ENCODE measurements around the gene CEP104.

The CEP104 gene

DNA sequence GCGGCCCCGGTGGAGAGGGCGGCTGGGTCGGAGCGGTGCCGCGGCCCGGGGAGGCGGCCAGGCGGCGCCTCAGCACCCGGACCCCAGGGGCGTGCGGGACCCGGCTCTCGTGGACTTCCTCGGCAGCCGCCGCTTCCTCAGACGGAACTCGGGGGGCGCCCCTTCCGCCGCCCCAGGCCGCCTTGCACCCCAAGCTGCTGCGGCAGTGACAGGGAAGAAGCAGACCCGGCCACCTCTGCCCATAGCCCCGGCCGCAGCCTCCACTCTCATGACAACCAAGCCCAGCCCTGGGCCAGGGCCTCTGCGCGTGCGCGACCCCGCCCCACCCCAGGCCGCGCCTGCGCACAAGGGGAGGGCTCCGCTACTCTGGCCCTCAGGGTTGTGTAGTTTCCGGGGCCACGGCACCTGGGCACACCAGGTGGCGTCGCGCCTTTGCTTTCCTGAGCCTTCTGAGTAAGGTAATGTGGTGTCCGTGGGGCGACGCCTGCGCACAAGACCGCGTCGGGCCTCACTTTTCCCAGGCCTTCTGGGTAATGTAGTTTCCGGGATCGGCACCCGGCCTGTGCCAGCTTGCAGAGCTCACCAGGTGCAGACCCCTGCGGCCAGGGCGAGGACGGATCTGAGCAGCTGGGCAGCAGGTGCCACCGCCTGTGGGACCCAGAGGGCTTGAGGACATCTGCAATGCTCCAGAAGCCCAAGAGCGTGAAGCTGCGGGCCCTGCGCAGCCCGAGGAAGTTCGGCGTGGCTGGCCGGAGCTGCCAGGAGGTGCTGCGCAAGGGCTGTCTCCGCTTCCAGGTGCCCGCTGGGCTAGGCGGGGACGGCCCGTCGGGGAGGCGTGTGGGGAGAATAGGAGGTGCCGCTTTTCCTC lies at the start of gene CEP104, which contains the start of gene DFFB:
CEP104 (minus strand) TSS at position 289 of the 868 bp plus-strand sequence. CDS start 4,804 bp downstream, outside the sequence.
DFFB (plus strand) TSS at position 554 of the 868 bp plus-strand sequence; CDS start at position 682, 128 bp downstream.
- H3K4me3 Mint-ChIP-seq: peak within 1 kb of the TSS; percentile 95
- H3K36me3 Mint-ChIP-seq: peaks cover 6% of the 10 kb centered on the region
- no peaks in the 10 kb centered on the region for H3K9me3 Mint-ChIP-seq
- peaks cover 26% of the 10 kb centered on the region for H3K4me1 Mint-ChIP-seq
- DNase-seq (ENCODE audit: low spot score in 2 of 2): peak; percentile 96 to 98
- peak within 1 kb of the TSS; percentile 94 for H3K27ac Mint-ChIP-seq
- ATAC-seq: peak; percentile 97

DNA sequence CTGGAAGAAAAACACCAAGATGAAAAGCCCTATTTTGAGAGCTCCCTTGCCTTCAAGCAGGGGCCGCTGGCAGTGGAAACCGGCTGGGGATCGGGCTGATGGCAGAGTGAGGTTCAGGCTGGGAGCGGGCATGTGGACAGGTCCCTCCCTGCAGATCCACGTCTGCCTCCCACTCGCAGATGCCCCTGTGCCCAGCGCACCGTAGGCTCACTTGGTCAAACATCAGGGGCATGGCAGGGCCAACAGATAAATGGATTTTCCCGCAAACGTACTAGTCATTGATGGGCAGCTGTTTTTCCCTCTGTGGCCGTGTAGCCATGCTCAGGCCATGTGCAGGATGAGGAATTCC lies 49.6 kb upstream of the CEP104 start:
- no peak overlapping the region for H3K27ac Mint-ChIP-seq
- H3K36me3 Mint-ChIP-seq: no peaks in the 10 kb centered on the region
- H3K4me1 Mint-ChIP-seq: peaks cover 22% of the 10 kb centered on the region
- H3K9me3 Mint-ChIP-seq: no peaks in the 10 kb centered on the region
- no peak overlapping the region for H3K4me3 Mint-ChIP-seq
- ATAC-seq (no peak), DNase-seq (ENCODE audit: low spot score in 2 of 2) (no peak)

DNA sequence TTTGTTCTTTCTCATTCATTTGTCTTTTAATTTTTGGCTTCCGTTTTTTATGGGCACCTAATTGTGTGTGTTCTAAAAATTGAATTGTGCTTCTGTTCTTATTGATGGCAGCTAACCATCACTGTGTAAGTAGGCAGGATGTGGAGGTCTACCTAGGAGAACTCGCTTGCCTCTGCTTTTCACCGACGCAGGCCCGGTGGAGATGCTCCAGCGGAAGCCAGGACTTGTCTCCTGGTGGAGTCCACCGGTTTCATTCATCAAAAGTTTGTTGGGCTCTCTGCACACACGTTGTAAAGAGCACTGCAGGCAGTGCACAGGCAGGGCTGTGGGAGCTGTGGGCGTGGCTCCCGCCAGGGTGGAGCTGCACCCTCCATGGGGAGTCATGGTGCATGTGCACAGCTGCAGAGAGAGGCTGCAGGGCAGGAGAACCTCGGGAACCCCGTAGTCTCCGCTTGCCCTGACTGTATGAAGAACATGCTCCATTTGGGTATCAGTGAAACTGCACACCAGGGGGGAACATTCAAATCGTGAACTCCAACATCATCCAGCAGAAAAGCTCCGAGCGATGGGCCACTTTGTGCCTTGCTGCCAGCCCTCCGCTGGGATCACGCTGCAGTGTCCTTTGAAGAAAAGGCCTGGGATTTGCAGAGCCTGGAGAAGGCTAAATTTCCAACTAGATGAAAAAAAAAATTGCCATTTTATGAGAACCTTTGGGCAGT lies 49.1 kb upstream of the CEP104 start:
- no peak for DNase-seq (ENCODE audit: low spot score in 2 of 2)
- H3K4me3 Mint-ChIP-seq: no peak overlapping the region
- no peaks in the 10 kb centered on the region for H3K36me3 Mint-ChIP-seq
- H3K9me3 Mint-ChIP-seq: no peaks in the 10 kb centered on the region
- H3K4me1 Mint-ChIP-seq: peaks cover 22% of the 10 kb centered on the region
- ATAC-seq: no peak
- no peak overlapping the region for H3K27ac Mint-ChIP-seq

GRCh38 chr1:3905266-3905952 lies 48.4 kb upstream of the CEP104 start:
- no peaks in the 10 kb centered on the region for H3K9me3 Mint-ChIP-seq
- peaks cover 22% of the 10 kb centered on the region for H3K4me1 Mint-ChIP-seq
- H3K4me3 Mint-ChIP-seq: no peak overlapping the region
- no peak overlapping the region for H3K27ac Mint-ChIP-seq
- ATAC-seq (no peak), DNase-seq (ENCODE audit: low spot score in 2 of 2) (no peak)
- H3K36me3 Mint-ChIP-seq: peaks cover 3% of the 10 kb centered on the region

GRCh38 chr1:3904843-3905185 lies 47.8 kb upstream of the CEP104 start:
- H3K9me3 Mint-ChIP-seq: no peaks in the 10 kb centered on the region
- H3K4me3 Mint-ChIP-seq: no peak overlapping the region
- peaks cover 6% of the 10 kb centered on the region for H3K36me3 Mint-ChIP-seq
- DNase-seq (ENCODE audit: low spot score in 2 of 2): no peak
- H3K4me1 Mint-ChIP-seq: peaks cover 22% of the 10 kb centered on the region
- no peak overlapping the region for H3K27ac Mint-ChIP-seq
- ATAC-seq: no peak

DNA sequence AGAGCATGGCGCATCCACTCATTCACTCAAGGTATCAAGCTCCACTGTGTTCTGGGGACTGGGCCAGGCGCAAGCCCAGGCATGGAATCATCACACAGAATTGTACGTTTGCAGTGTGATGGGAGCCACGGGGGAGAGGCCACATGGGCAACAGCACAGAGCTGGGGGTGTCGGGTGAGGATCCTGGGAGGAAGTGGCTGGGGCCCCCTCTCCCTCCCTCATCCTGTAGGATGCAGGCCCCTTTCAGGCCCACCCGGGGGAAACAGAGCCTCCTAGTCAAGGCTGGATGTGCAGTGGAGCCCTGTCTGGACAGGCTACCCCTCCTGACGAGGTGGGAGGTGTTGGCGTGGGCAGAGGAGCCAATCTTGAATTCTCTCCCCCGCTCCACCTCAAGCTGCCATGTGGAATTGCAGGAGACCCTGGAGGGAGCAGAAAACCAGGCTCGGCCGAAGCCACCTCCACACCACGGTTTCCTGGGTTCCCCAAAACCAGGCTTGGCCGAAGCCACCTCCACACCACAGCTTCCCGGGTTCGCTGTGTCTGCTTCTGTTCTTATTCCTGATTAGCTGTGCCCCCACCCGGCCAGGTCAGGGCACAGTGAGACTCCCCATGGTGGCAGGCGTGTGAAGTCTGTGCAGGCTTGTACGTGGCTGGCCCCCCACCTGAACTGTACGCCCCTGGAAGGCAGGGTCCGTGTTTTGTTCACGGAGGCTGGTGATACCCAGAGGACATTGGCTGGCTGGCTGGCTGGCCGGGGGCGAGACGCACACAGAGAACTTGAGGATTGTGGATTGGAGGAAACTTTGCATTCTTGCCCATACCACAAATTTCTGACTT lies 47.2 kb upstream of the CEP104 start:
- no peak overlapping the region for H3K27ac Mint-ChIP-seq
- H3K9me3 Mint-ChIP-seq: no peaks in the 10 kb centered on the region
- ATAC-seq: no peak
- no peak for DNase-seq (ENCODE audit: low spot score in 2 of 2)
- peaks cover 25% of the 10 kb centered on the region for H3K4me1 Mint-ChIP-seq
- peaks cover 6% of the 10 kb centered on the region for H3K36me3 Mint-ChIP-seq
- H3K4me3 Mint-ChIP-seq: peak overlapping the region; percentile 18

GRCh38 chr1:3903141-3904005 lies 46.4 kb upstream of the CEP104 start:
- Mint-ChIP-seq H3K9me3 (no peaks in the 10 kb centered on the region), H3K27ac (peak overlapping the region; percentile 88), H3K4me3 (peak overlapping the region; percentile 18), H3K4me1 (peaks cover 34% of the 10 kb centered on the region), H3K36me3 (peaks cover 6% of the 10 kb centered on the region)
- no peak for ATAC-seq
- DNase-seq (ENCODE audit: low spot score in 2 of 2): no peak

- Mint-ChIP-seq H3K27ac (peak overlapping the region; percentile 88), H3K4me1 (peaks cover 36% of the 10 kb centered on the region), H3K36me3 (peaks cover 6% of the 10 kb centered on the region), H3K9me3 (no peaks in the 10 kb centered on the region), H3K4me3 (peak overlapping the region; percentile 18)
- DNase-seq (ENCODE audit: low spot score in 2 of 2) (no peak), ATAC-seq (no peak)
Measured at GRCh38 chr1:3902571-3903091, 45.6 kb upstream of the CEP104 start.

DNA sequence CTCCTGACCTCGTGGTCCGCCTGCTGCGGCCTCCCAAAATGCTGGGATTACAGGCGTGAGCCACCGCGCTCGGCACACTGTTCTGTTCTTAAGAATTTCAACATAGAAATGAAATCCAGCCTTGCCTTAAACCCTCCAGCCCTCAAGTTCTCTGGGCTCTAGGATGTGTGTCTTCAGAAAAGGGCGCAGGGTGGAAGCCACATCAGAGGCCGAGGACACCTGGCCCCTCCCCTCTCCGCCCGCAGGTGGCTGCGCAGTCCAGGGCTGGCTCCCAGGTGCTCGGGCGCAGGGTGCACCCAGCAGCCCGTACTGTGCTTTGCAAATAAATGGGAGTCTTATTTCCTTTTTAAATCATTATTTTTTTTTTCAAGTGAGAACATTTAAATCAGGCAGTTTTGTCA lies 45.1 kb upstream of the CEP104 start:
- DNase-seq (ENCODE audit: low spot score in 2 of 2) (no peak), ATAC-seq (no peak)
- H3K9me3 Mint-ChIP-seq: peaks cover 3% of the 10 kb centered on the region
- peaks cover 37% of the 10 kb centered on the region for H3K4me1 Mint-ChIP-seq
- H3K4me3 Mint-ChIP-seq: peak overlapping the region; percentile 95
- H3K36me3 Mint-ChIP-seq: peaks cover 6% of the 10 kb centered on the region
- no peak overlapping the region for H3K27ac Mint-ChIP-seq

DNA sequence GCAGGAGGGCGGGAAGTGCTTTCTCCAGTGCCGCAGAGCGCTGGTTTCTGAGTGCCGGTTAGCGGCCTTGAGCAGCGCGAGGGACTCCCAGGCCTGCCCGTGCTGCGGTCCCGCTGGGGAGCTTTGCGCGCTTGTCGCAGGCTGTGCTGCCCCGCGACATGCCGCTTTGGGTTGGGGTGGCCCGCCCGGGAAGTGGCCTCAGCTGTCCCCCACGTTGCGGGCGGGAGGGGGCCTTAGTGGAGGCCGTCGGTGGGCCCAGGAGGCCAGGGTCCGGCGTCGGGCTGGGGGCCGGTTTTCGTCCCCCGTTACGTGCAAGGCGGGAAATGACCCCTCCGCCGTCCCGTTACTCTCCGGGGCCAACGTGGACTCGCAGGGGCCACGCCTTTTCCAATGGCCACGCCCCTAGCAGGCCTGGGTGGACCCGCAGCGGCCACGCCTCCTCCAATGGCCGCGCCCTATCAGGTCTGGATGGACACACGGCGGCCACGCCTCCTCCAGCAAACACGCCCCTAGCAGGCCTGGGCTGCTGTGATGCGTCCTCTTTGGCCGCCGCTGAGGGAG lies 44.0 kb upstream of the CEP104 start:
- Mint-ChIP-seq H3K9me3 (peaks cover 3% of the 10 kb centered on the region), H3K4me1 (peaks cover 42% of the 10 kb centered on the region), H3K27ac (peak overlapping the region; percentile 99), H3K36me3 (peaks cover 6% of the 10 kb centered on the region), H3K4me3 (peak overlapping the region; percentile 95)
- ATAC-seq: peak; percentile 74
- peak; percentile 93 to 98 for DNase-seq (ENCODE audit: low spot score in 2 of 2)

- Mint-ChIP-seq H3K9me3 (peaks cover 3% of the 10 kb centered on the region), H3K4me1 (peaks cover 45% of the 10 kb centered on the region), H3K36me3 (peaks cover 13% of the 10 kb centered on the region), H3K27ac (peak within 1 kb of the TSS; percentile 99), H3K4me3 (peak within 1 kb of the TSS; percentile 95)
- DNase-seq (ENCODE audit: low spot score in 2 of 2): peak; percentile 74 to 94
- ATAC-seq: peak; percentile 83
Measured at GRCh38 chr1:3900150-3900968, 43.3 kb upstream of the CEP104 start, which contains the start of gene C1orf174. TSS of gene C1orf174 (minus strand) at chr1:3900272. CDS start at chr1:3900186, 86 bp downstream.

- peak overlapping the region; percentile 95 for H3K4me3 Mint-ChIP-seq
- peaks cover 19% of the 10 kb centered on the region for H3K36me3 Mint-ChIP-seq
- ATAC-seq (no peak), DNase-seq (ENCODE audit: low spot score in 2 of 2) (peak; percentile 19 to 77)
- peaks cover 3% of the 10 kb centered on the region for H3K9me3 Mint-ChIP-seq
- H3K4me1 Mint-ChIP-seq: peaks cover 45% of the 10 kb centered on the region
- peak overlapping the region; percentile 99 for H3K27ac Mint-ChIP-seq
Measured at GRCh38 chr1:3899754-3900149, 42.7 kb upstream of the CEP104 start.
